Mucosa of stomach (tissue), 1 donor: ENCODE results near the gene AP2B1.

Experiments used
- H3K27me3 ChIP-seq: one replicate; pipeline ENCODE4 v1.7.0; 2013; ENCODE audit warnings: mild to moderate bottlenecking, low read length; ENCODE audit not compliant: control insufficient read depth, insufficient read depth
- H3K36me3 ChIP-seq: one replicate; pipeline ENCODE4 v1.7.0; 2013; ENCODE audit warnings: low read length; ENCODE audit not compliant: control insufficient read depth, insufficient read depth
- H3K4me1 ChIP-seq: one replicate; pipeline ENCODE4 v1.7.0; 2013; ENCODE audit warnings: mild to moderate bottlenecking, low read length; ENCODE audit not compliant: control insufficient read depth, insufficient read depth
- H3K4me3 ChIP-seq: one replicate; pipeline ENCODE4 v1.7.0; 2013; ENCODE audit warnings: low read length
- H3K9ac ChIP-seq: one replicate; pipeline ENCODE4 v1.7.0; 2013; ENCODE audit warnings: mild to moderate bottlenecking, low read length, moderate library complexity
- H3K9me3 ChIP-seq: one replicate; pipeline ENCODE4 v1.7.0; 2013; ENCODE audit warnings: mild to moderate bottlenecking, low read length, moderate library complexity; ENCODE audit not compliant: control insufficient read depth
- donor health status: Pancreatic carcinoma.

The AP2B1 gene

DNA sequence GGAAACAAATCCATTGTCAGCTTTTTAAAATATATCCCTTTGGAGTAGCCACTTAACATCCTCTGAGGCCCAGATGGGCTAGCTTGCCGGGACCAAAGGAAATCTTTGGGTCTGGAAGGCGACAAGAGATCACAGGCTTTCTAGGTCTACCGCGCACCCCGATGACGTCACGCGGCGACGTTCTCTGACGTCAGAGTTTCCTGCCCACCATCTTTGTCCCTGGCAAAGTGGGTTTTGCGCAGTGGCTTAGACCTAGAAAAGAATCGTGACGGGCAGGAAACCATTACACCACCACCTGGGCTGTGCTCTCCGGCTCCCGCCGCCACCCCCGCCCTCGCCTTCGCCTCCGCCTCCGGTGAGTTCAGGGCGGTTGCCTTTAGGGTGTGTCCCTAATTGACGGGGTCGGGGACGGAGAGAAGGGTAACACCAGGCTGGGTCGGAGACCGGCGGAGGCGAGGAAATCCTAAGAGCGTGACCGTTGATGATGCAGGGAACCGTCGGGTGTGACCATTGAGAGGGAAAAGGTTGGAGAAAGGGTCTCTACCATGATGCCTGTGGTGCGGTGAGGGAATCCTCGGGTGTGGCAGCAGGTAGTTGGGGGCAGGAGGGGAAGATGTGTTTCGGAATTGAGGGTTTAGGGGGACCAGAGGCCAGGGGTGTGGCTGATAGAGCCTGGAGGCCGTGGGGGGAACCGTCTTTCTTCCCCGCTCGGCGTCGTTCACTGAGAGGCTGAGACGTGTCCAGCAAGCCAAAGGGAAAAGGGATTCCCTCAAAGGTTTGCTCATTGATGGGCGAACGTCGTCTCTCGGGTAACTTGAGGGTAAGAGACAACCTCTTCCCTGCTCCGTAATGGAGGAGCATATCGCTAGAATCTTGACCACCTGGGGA is at the start of gene AP2B1:
TSS of gene AP2B1 (plus strand) at position 249 of the 888 bp plus-strand sequence. CDS start 6,709 bp downstream, outside the sequence.
- H3K4me1 ChIP-seq = peaks cover 8% of the 10 kb centered on the region

DNA sequence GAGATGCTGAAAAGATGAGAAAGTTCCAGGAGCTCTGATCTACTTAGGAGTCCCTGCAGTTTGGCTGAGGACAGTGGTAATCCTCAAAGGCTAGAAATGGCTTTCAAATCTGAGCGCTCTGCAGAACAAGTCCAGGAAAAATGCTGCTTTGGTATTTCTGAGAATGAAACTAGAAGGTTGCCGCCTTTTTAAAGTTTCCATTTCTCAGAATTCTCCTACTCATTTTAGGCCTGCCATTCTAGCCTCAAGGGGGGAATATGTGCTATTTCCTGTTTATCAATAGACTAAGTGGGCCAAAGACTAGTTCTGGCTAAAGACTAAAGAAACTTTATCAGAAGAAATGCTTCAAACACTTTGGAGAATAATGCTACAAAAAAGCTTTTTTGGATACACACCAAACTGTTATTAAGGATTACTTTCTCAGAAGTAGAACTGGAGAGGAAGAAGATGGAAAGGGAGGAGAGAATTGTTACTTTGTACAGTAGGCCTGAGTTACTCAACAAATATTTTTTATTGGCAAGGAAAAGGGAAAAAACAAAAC is 49.5 kb upstream of the AP2B1 start, which contains the start of gene SLFN12L:
TSS of gene SLFN12L (minus strand) at position 78 of the 541 bp plus-strand sequence. CDS start 15,314 bp downstream, outside the sequence.
- Histone ChIP-seq H3K4me1 (no peaks in the 10 kb centered on the region), H3K27me3 (no peaks in the 10 kb centered on the region), H3K4me3 (no peak within 1 kb of the TSS), H3K9me3 (no peaks in the 10 kb centered on the region), H3K9ac (no peak within 1 kb of the TSS), H3K36me3 (no peaks in the 10 kb centered on the region)

More for the DNA sequence above, at the start of gene AP2B1:
- no peaks in the 10 kb centered on the region for H3K27me3 ChIP-seq
- H3K9me3 ChIP-seq = no peaks in the 10 kb centered on the region
- peak within 1 kb of the TSS; percentile 75 for H3K4me3 ChIP-seq
- no peaks in the 10 kb centered on the region for H3K36me3 ChIP-seq
- H3K9ac ChIP-seq = peak within 1 kb of the TSS; percentile 91

DNA sequence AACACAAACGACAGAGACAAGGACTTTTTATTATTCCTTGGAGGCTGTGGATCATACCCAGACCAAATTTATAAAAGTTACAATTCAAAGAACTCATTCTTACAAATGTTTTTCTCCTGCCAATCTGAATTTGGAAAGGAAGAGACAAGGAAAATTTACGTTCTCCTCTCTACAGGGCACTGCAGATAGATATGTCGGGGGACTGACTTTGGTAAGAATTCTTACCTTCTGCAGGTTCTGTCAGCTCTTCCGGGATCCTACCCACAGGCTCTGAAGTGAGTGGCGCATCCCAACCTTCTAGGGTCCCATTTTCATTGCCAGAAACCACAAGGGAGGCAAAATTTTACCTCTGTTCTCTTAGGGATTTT is 47.5 kb upstream of the AP2B1 start:
- no peaks in the 10 kb centered on the region for H3K9me3 ChIP-seq
- no peaks in the 10 kb centered on the region for H3K36me3 ChIP-seq
- H3K27me3 ChIP-seq = no peaks in the 10 kb centered on the region
- H3K9ac ChIP-seq = no peak overlapping the region
- no peak overlapping the region for H3K4me3 ChIP-seq
- no peaks in the 10 kb centered on the region for H3K4me1 ChIP-seq

DNA sequence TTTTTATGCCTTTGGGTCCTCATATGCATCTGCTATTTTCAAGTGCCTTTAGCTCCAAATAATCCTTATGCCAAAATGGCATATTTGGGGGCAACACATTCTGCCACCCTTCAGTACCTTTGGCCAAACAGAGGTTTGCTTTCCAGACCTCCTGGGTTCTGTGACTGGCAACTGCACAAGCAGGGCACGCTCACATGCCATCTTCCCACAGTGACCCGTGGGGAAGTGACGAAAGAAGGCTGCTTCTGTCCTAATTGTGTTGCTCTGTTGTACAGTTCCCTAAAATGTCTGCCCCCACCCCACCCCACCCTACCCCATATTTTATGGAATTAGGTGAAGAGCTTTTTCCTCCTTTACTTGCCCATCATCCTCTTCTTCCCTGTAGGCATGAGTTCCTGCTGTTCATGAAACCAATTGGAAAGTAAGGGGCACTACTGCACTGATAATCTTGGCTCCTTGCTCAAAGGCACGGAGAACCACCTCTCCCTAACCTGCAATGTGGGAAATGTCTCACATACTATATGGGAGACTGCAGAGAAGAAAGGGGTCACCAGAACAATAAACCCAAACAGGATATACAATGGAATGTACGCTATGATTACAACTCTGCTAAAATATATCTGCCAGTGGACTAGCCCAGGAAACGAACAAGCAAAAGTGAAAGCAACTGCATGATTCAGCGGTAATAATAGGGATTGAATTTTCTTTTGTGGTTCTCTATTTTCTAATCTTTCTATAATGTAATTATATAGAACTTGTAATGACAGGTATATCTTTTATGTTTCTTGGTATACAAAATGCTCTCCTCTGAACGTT is 46.3 kb upstream of the AP2B1 start:
- Histone ChIP-seq H3K4me1 (no peaks in the 10 kb centered on the region), H3K9me3 (no peaks in the 10 kb centered on the region), H3K4me3 (peak overlapping the region; percentile 54), H3K27me3 (no peaks in the 10 kb centered on the region), H3K36me3 (no peaks in the 10 kb centered on the region), H3K9ac (peak overlapping the region; percentile 51)

DNA sequence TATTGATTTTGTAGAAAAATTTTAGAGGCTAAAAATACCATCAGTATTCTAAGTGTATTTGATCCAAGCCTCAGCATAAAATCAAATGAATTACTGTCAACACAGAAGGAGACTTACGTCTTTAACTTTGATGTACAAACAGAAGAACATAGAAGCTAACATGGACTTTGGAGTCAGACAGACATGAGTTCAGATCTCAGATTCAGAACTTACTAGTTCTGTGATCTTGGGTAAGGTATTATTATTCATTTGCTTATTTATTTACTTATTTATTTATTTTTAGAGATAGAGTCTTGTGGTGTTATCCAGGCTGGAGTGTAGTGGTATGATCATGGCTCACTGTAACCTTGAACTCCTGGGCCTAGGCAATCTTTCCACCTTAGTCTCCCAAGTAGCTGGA is 45.7 kb upstream of the AP2B1 start:
- H3K4me3 ChIP-seq = peak overlapping the region; percentile 54
- no peaks in the 10 kb centered on the region for H3K27me3 ChIP-seq
- H3K36me3 ChIP-seq = no peaks in the 10 kb centered on the region
- H3K9ac ChIP-seq = peak overlapping the region; percentile 51
- no peaks in the 10 kb centered on the region for H3K4me1 ChIP-seq
- H3K9me3 ChIP-seq = no peaks in the 10 kb centered on the region

DNA sequence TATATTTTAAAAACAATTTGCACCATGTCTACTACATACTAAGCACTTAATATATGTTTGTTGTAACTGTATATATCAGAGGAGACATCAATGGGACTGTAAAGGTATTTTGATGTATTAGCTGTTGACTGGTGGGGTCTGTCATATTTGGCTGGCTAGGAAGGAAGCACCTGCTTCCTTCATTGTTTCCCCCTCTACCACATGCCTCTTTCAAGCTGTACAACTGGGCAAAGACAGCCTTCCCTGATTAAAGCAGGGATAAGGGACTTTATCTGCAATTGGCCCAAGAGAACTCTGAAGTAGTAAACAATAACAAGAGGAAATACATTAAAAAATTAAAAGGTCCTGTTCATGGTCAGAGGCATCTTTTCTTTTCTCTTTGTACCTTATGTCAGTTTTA is 44.1 kb upstream of the AP2B1 start:
- H3K27me3 ChIP-seq = no peaks in the 10 kb centered on the region
- no peaks in the 10 kb centered on the region for H3K36me3 ChIP-seq
- H3K9ac ChIP-seq = no peak overlapping the region
- peaks cover 3% of the 10 kb centered on the region for H3K4me1 ChIP-seq
- no peak overlapping the region for H3K4me3 ChIP-seq
- no peaks in the 10 kb centered on the region for H3K9me3 ChIP-seq

DNA sequence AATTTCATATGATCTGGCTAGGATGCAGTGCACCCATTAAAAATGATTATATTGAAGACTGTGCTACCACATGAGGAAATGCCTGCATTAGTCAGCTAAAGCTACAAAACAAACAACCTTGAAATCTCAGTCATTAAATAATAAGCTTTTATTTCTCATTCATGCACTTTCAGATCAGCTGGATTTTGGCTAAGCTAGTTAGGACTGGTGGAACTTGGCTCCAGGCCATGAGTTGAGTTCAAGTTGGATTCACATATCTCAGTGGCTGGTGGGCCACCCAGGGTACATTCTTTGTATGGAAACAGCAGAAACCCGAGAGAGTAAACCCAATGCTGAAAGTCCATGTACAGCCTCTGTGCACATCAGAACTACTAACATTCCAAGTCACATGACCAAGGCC is 43.3 kb upstream of the AP2B1 start:
- no peaks in the 10 kb centered on the region for H3K9me3 ChIP-seq
- no peak overlapping the region for H3K9ac ChIP-seq
- no peaks in the 10 kb centered on the region for H3K36me3 ChIP-seq
- H3K4me3 ChIP-seq = no peak overlapping the region
- no peaks in the 10 kb centered on the region for H3K27me3 ChIP-seq
- H3K4me1 ChIP-seq = peaks cover 8% of the 10 kb centered on the region

DNA sequence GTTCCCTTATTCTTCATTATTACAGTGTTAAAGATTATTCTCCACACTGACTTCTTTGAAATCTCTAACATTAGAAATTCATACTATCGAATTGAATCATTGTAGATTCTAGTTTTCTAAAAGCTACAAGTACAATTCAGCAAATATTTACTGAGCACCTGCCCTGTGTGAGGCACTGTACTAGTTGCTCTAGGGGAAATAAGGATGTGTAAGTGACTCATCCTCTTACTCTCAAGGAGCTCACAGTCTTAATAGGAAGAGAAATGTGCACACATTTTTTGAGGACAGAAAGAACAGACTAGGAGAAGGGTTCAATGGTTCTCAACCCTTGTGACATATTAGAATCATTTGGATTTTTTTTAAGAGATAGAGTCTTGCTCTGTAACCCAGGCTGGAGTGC is 42.0 kb upstream of the AP2B1 start:
- Histone ChIP-seq H3K9me3 (no peaks in the 10 kb centered on the region), H3K9ac (no peak overlapping the region), H3K4me1 (peaks cover 8% of the 10 kb centered on the region), H3K27me3 (no peaks in the 10 kb centered on the region), H3K4me3 (no peak overlapping the region), H3K36me3 (no peaks in the 10 kb centered on the region)

DNA sequence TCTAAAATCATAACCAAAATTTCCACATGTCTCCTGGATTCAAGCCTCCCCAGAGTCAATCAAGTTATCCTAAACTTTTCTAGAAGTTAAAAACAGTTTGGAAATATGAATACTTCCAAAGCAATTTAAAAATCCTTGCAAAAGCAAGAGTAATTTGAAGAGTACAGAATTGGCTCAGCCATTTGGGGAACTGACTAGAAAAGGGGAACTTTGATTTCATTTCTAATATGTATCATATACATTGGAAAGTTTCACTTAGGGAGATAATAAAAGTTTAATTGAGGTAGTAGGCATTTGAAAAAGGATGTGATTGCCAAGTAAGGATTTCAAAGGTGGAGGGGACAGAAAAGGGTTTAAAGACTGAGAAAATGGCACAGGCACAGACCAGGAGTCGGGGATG is 40.6 kb upstream of the AP2B1 start:
- Histone ChIP-seq H3K27me3 (no peaks in the 10 kb centered on the region), H3K9ac (no peak overlapping the region), H3K9me3 (no peaks in the 10 kb centered on the region), H3K4me3 (no peak overlapping the region), H3K4me1 (peaks cover 8% of the 10 kb centered on the region), H3K36me3 (no peaks in the 10 kb centered on the region)

DNA sequence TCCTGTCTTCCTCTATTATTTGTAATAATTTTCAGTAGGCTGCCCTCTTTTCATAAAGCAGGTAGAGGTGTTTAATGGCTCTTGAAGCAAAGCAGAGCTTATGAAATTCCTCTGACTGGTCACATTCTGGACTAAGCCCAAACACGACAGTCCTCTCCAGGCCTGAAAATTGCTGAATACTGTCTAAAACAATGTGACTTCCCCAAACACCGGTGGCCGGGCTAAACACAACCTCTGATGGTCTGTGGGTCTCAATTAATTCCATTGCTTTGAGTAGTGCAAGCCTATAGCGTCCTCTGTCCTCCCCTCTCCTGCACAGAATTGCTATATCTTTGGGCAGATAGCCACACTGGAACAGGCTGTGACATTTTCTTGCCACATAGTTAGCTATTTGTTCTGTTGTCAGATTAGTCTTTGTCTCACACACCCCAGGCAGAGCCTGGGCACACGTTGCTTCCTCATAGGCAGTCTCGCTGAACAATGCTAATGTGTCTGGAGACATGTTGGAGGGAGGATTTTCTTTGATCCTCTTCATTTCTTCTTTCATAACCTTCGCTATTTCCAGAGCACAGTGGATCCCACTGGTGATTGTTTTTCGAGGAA is 38.8 kb upstream of the AP2B1 start:
- Histone ChIP-seq H3K4me1 (peaks cover 8% of the 10 kb centered on the region), H3K36me3 (no peaks in the 10 kb centered on the region), H3K27me3 (no peaks in the 10 kb centered on the region), H3K9ac (no peak overlapping the region), H3K9me3 (no peaks in the 10 kb centered on the region), H3K4me3 (no peak overlapping the region)

DNA sequence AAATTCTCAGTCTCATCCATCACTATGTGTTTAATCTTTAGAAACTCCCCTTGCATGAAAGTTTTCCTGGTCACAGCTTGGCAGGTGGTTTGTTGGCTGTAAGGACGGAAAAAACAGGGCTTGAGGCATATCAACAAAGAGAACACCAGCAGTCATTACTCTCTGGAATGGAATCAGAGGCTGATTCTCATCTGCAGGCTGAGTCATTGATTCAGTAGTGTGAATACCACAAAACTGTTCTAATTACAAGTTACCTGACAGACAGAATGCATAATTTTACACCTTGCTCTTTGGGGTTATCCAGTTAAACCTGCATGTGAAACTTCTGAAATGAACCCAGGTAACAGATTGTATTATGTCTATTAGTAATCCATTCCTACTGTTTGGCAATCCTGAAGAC is 38.1 kb upstream of the AP2B1 start:
- Histone ChIP-seq H3K9me3 (no peaks in the 10 kb centered on the region), H3K9ac (no peak overlapping the region), H3K27me3 (no peaks in the 10 kb centered on the region), H3K36me3 (no peaks in the 10 kb centered on the region), H3K4me1 (peaks cover 8% of the 10 kb centered on the region), H3K4me3 (no peak overlapping the region)
